Head of caudate nucleus (tissue), 42 donors: ENCODE data around the gene CAV2.

Experiments used
- DNase-seq, 42 donors: peaks; one replicate each; pipeline versions ENCODE4 v3.0.0 to v3.0.0-alpha.2; 2020 to 2021; ENCODE audit warnings: mixed read lengths in 7 of 42
- intact Hi-C: fragments of 100-400 bp; cut with DNase I; formaldehyde crosslinking; loops from one replicate; pipeline ENCODE4 v1.15.0; 2022

CAV2 gene

DNA sequence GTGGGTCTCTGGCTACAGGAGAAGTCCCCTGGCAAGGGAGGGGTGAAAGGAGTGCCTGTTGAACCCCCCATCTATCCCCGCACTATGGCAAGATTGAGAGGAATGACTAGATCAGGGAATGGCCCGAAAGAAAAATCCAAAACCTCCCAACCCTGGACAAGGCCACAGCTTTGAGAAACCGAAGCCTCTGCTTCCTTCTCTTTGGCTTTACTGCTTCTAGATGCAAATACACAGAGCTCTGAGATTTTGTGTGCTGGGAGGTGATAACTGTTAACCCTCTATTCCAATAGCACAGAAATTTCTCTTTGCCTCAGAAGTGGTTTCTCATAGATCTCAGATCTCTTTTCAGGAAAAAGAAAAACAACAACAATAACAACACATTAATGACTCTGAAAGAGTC, 40.3 kb downstream of the CAV2 start:
- DNase-seq: no peak
- intact Hi-C loops: no loop called here

DNA sequence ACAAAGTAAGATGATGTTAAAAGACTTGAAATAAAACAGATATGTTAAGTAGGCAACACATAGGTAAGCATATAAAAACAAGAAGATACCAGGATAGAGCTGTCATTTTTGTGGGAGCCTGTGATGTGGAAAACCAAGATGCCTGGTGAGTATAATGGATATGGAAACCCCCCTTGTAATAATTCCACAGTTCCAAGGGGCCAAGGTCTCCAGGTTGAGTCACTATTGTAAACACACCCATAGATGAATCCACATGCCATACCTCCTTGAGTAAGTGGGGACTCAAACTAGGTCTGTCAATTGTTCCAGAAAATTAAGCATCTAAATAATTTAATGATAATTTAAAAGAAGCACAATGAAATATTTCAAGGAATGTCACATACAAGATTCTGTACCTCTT, 41.2 kb downstream of the CAV2 start:
- intact Hi-C loops: no loop called here

DNA sequence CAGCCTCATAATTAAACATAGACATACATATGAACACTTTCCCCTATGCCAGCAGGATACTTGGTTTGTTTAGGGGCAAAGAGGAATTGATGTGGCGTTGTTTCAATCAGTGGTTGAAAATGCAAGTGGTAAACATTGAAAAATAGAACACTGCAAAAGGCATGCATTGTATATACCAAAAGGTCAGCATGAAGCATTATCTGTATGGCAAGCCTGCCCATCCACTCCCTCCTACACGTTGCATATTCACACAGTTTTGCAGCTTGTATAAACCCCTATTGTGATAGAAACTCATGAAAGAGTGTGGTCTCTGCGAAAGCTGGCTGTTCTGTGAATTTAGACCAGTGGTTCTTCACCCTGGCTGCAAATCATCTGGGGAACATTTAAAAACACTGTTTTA, 42.4 kb downstream of the CAV2 start:
- no peak for DNase-seq
- intact Hi-C loops: no loop called here

More for the DNA sequence above, 41.2 kb downstream of the CAV2 start:
- no peak for DNase-seq

DNA sequence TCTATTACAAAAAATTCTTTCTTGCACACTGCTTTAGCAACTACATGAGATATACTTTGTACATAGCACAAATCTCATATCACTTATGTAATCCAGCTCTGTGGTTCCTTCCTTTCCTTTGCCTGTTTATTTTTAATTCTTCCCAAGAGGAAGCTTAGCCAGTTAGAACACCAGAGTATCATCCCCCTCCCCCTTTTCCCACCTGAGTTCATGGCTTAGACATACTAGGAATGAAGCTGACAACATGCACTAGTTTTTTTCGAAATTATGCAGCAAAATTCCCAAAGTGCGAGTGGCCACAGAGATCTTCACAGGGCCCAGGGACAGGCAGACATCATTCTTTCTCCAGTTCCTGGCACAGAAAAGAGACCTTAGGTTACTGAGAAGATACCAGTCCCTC, 43.1 kb downstream of the CAV2 start:
- DNase-seq: no peak
- intact Hi-C loops: no loop called here

DNA sequence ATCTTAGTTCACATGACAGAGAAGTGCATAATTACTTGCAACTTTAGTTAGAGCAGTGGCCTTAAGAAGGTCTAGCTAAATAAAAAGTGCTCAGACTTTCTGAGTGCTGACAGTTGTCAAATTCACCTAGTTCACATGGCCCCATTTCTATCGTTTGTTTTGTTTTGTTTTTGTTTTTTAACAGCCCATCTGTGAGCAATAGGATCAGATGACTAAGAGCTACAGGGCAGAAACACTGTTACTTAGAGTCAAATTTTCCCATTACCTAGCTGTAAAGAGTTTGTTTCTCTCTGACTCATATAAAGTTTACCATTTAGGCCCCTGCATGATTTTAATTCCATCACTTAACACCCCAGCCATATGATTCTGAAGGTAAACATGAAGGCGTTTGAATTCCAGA, 44.1 kb downstream of the CAV2 start:
- intact Hi-C loops: no loop called here

DNA sequence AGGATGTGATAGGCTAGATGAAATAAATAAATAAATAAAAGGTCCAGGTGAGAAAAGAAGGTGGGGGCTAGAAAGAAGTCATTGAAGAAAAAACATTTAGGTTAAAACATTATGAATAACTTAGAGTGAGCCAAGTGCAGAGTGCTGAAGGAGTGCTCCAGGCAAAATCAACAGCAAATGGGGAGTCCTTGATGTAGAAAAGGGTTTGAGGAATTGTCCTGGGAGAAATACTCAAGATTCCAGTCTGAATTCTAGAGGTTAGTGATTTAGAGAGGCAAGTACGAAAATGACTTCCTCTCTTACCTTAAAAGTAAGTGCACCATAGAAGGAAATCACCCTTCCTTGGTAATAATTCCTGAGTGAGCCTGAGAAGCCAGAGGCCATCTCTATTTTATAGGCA, 44.9 kb downstream of the CAV2 start:
- DNase-seq: no peak
- intact Hi-C loops: no loop called here

More for the DNA sequence above, 44.1 kb downstream of the CAV2 start:
- DNase-seq: no peak

DNA sequence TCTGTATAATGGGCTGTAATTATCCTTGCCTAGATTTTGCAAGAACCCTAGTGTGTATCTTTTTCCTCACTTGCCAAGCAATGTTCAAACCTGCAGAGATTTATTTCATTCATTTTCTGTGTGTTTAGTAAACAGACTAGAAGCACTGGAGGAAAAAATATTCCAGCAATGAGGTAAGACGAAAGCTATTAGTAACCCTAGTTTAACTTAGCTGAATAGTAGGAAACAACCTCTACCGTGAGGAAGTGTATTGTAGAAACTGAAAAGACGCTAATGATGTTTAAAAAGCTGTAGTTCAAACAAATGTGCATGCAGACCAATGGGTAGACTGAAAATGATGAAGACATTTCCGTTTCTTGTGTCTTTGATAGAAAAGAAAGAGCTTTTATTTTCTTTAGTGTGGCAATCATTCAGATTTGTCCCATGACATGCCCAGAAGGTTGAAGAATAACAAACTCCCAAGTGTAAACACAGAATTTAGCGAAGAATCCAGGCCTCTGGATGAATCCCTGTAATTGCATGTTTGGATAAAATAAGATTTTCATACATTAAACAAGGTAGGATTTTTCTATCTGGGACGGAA, 46.0 kb downstream of the CAV2 start:
- no peak for DNase-seq
- intact Hi-C loops: no loop called here

DNA sequence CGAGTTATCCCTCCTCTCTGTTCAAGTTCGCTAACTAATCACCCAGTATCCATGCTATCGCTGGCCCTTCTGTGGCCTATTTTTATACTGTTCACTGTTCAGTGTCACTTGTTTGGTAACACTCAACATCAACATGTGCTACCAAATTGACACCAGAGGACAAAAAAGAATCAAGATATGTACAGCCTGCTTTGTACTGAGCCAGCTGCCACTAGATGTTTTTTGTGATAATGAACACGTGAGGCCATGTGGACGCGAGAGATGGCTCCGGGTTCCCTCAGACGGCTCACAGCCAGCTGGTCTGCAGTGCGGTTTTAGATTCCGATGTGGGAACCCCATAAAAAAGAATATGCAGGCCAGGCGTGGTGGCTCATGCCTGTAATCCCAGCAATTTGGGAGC, 46.5 kb downstream of the CAV2 start:
- peak in 5 of 42 donors; percentile 18 to 45 (median 26) for DNase-seq
- intact Hi-C loops: no loop called here

DNA sequence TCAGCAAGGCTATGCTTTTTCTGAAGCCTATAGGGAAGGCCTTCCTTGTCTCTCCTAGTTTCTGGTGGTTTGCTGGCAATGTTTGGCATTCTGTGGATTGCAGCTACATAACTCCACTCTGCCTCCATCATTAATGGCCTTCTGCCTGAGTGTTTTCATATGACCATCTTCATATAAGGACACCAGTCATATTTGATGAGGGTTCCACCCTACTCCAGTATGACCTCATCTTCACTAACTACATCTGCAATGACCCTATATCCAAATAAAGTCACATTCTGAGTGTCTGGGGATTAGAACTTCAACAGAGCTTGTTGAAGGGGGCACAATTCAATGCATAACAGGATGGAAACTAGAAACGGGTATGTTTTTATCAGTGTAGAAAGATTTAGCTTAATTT, 47.4 kb downstream of the CAV2 start:
- intact Hi-C loops: no loop called here
- no peak for DNase-seq

DNA sequence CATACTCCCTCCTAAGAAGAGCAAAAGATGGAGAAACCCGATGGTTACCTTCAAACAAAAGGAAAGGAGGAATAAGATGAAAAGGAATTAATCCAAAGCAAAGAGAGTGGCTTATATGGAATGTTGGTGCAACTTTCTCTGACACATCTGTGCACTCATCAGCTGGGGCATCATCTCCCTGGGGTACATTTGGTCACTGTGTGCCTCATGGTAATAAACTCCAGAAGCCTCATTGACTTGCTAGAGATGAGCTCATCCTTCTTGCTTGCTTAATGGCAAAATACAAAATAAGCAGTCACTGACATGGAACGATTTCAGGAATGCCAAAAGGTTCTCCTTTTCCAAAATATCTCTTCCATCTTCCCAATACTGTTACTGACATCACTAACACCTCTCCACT, 47.8 kb downstream of the CAV2 start:
- no peak for DNase-seq
- intact Hi-C loops: no loop called here

DNA sequence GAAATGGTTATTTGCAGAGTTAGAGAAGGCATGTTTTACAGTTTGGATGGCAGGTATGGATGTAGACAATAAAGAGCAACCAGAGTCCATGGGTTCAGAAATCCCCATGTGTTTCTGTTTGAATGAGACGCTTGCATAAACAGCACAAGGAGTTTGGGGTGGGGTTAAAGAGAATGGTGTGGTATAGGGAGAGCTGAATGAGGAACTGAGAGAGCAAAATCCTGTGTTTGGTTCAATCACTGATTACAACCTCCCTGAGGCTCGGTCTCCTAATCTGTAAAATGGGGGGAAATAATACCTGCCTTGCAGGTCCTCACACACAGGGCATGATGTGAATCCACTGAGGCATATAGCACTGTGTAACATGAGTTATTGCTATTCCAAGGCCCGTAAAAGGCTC, 49.0 kb downstream of the CAV2 start:
- no peak for DNase-seq
- intact Hi-C loops: no loop called here

DNA sequence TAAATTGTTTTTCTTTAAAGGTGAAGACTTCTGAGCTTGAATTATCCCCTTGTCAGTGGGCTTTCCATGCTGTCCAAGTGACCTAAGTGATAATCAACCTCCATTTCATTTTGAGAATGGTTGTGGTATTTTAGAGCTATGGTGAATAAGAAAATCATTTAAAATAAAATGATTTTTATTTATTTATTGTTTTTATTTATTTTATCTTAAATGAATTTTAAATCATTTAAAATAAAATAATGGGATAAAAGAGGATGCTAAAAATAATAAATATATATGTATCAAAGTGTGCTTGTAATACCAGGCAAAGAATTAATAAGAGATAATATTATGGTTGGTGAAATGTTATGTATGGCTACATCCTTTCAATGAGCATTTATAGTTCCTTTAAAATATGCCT, 49.8 kb downstream of the CAV2 start:
- no peak for DNase-seq
- intact Hi-C loops: no loop called here

DNA sequence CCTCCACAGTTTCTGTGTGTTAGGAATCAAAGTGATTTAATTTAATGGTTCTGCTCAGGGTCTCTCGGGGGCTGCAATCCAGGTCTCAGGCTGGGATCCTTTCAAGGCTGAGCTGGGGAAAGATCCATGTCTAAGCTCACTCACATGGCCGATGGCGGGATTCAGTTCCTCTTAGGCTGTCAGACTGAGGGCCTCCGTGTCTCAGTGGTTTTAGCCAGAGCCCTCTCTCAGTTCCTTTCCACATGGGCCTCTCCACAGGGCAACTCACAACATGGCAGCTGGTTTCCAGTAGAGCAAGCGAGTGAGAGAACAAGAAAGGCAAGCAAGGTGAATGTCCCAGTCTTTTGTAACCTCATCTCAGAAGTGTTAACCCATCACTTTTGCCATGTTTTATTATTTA, 52.2 kb downstream of the CAV2 start:
- DNase-seq: no peak
- intact Hi-C loops: no loop called here

DNA sequence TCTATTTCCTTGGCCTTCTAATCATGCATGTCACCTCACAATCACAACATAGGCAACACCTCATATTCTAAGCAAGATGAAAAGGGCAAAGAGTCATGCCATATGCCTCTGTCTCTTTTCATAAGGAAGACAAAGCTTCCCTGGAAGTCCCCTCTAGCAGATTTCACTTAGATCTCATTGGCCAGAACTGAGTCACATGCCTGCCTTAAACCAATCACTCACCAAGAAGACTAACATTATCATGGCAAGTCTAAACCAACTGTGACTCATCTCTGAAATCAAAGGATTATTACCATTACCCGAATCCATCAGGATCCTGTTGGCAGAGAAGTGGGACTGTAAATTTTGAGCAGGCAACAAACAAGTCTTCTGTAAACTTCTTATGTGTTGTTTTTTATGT, 53.1 kb downstream of the CAV2 start:
- no peak for DNase-seq
- intact Hi-C loops: no loop called here

DNA sequence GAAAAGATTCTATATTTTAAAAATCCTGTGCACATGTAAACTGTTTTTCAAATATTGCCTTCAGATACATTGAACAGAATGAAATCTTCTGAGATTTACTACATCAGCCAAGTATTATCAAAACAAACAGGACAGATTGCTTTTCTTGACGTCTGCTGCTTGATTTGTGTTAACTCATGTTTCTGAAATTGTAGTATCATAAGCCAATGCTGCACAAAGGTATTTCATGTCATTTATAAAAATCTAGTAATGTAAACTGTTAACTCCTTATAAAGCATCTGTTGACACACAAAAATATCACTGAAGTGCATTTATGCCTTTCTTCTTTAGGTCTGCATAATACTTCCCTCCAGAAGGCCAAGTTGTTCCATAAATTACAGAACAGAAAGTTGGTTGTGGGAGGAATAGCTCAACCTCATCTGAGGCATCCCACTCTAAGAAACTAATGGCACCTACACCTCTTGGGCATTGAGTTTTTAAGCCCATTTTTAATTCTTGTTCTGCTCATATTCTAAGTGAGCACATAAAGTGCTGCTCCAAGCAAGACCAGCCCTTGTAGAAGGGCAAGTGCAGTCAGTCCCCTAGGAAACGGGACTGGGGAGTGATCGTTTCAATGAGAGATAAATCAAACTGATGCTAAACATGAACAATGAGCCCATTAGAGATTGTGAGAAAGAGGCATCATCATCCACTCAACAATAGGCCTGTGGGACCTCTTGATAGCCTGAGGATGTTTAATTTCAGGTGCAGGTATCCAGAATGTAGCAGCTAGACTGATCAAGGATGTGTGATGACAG, 53.8 kb downstream of the CAV2 start:
- DNase-seq: no peak
- intact Hi-C loops: no loop called here

DNA sequence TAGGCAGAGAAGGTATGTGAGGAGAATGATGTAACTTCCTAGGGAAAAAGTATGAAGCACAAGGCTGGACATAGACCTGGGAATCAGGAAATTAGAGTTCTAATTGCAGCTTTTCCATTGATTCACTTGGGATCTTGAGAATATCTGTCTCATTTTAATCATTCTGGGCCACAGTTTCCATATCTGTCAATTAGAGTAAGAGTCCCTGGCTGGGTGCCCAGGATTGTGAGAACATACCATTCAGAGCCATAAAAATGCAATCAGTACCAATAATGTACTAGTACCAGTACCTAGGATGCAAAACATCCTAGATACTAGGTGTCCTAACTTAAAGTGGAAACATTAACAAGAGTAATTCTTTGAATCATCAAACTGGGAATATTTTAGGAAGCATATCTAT, 54.9 kb downstream of the CAV2 start:
- DNase-seq: peak in 2 of 42 donors; percentile 16 to 51
- intact Hi-C loops: no loop called here

DNA sequence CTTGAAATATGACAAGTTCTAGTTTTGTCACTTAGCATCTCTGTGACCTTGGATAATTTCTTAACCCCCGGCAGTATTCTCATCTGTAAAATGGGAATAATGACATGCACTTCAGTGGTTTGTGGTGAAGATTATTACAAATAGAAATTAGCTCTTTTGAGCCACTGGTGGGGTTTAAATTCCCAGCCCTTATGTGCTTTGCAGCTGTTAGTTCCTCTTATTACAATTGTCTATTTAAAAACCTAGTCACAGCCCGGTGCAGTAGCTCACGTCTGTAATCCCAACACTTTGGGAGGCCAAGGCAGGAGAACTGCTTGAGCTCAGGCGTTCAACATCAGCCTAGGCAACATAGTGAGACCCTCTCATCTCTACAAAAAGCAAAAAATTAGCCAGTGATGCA, 55.4 kb downstream of the CAV2 start:
- intact Hi-C loops: no loop called here

DNA sequence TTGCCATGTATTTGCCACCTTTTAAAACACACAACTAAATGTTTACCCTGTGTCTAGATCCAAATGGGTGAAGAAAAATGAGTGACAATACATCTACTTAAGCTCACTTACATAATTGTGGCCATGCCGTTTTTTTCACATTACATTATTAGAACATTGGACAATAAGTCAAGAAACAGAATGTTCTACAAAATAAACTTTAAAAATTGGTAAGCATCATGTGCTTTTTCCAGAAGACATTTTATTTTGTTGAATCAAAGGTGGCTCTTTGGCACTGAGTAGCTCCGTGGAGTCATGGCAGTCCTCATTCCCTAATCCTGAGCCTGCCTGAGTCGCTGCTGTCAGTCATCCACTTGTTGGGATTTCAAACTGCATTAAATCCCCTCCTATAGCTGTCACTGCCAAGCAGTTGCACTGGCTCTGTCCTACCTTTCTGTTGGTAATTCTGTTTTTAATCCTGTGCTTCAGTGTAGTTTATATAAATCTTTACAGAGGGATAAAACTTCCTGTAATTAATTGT, 57.6 kb downstream of the CAV2 start:
- intact Hi-C loops: no loop called here
- DNase-seq: no peak

More for the DNA sequence above, 55.4 kb downstream of the CAV2 start:
- no peak for DNase-seq

DNA sequence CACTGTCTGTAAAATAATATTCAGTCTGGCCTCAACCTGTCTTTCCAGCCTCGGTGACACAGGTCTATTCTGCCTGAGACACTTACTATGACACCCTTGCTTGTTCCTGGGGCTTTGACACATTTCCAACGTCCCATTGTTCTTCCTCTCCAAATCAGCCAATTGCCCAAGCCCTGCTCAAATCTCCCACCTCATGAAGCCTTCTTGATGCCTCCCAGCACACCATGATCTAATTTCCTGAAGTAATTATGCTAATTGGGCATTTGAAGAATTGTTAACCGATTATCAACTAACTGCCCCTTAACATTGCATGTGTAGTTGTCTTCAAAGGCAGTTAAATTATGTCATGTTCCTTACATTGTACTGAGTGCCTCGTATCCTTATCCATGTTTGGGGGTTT, 58.4 kb downstream of the CAV2 start:
- intact Hi-C loops: no loop called here
- no peak for DNase-seq
